GM12872 (cell line): ENCODE measurements around the gene RAB35.

ENCODE experiments used
- CTCF ChIP-seq: IDR thresholded peaks from 3 replicates; pipeline ENCODE4 v1.5.1; 2011; ENCODE audit warnings: low read depth, mild to moderate bottlenecking, low read length, moderate library complexity; ENCODE audit not compliant: insufficient read depth

The RAB35 gene

GRCh38 chr12:120132863-120133385, 16.4 kb upstream of the RAB35 start:
- TF ChIP-seq CTCF = no peak

GRCh38 chr12:120132054-120132836, 15.7 kb upstream of the RAB35 start:
- no peak for TF ChIP-seq CTCF

GRCh38 chr12:120131116-120131515, 14.6 kb upstream of the RAB35 start:
- no peak for TF ChIP-seq CTCF

- no peak for TF ChIP-seq CTCF
These were observed 13.5 kb upstream of the RAB35 start for GRCh38 chr12:120130011-120130410.

GRCh38 chr12:120126635-120127005, 10.1 kb upstream of the RAB35 start:
- TF ChIP-seq CTCF = no peak

GRCh38 chr12:120125792-120126634, 9.5 kb upstream of the RAB35 start:
- no peak for TF ChIP-seq CTCF

- no peak for TF ChIP-seq CTCF
These were observed 8.5 kb upstream of the RAB35 start for GRCh38 chr12:120125029-120125428.
